ENCODE measurements around the gene OPRL1.

DNA sequence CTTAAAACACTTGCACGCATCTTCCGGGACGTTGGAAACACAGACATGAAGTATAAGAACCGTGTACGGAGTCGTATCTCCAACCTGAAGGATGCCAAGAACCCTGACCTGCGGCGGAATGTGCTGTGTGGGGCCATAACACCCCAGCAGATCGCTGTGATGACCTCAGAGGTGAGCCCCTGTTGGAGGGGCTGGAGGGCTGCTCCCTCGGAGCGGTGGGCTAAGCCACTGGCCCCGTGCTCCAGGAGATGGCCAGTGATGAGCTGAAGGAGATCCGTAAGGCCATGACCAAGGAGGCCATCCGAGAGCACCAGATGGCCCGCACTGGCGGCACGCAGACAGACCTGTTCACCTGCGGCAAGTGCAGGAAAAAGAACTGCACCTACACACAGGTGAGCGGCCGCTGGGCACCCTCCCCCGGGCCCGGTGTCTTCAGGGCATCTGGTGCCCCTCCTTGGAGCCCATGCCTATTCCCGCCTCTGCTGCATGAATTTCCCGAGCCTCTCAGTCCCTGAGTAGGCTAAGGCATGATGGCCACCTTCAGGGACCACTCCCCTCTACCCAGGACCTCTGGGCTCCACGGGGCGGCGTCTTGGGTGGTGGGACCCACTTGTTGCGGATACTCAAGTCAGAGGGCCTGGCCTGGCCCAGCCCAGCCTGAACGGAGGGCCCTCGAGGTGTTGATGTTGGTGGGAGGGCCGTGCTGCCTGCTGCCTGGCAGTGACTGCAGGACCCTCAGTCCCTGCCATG is 9.5 kb upstream of the OPRL1 start:
- TF ChIP-seq, protein P1, sequence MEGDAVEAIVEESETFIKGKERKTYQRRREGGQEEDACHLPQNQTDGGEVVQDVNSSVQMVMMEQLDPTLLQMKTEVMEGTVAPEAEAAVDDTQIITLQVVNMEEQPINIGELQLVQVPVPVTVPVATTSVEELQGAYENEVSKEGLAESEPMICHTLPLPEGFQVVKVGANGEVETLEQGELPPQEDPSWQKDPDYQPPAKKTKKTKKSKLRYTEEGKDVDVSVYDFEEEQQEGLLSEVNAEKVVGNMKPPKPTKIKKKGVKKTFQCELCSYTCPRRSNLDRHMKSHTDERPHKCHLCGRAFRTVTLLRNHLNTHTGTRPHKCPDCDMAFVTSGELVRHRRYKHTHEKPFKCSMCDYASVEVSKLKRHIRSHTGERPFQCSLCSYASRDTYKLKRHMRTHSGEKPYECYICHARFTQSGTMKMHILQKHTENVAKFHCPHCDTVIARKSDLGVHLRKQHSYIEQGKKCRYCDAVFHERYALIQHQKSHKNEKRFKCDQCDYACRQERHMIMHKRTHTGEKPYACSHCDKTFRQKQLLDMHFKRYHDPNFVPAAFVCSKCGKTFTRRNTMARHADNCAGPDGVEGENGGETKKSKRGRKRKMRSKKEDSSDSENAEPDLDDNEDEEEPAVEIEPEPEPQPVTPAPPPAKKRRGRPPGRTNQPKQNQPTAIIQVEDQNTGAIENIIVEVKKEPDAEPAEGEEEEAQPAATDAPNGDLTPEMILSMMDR (IDR thresholded peaks at IDR 0.05; ENCODE audit: low read length) = no peak
- no peak for TF ChIP-seq EZH2 (IDR thresholded peaks at IDR 0.05; ENCODE audit: borderline replicate concordance, low read length)
